Glomerular visceral epithelial cell (primary cell): Measurements from ENCODE around the gene RADIL.

Experiments used
- DNase-seq: peaks from one replicate; pipeline ENCODE4 v3.0.0-alpha.2; 2016; ENCODE audit errors: extremely low spot score

RADIL gene

GRCh38 chr7:4775250-4775847 is 108.2 kb downstream of the RADIL start, which contains the start of gene AP5Z1:
Gene AP5Z1 (plus strand): TSS chr7:4775623. CDS start chr7:4775716, 93 bp downstream.
- peak; percentile 95 for DNase-seq

- DNase-seq, result no peak
Measured at GRCh38 chr7:4774658-4775249, 108.8 kb downstream of the RADIL start.

GRCh38 chr7:4774007-4774406 is 109.5 kb downstream of the RADIL start:
- DNase-seq, result no peak

- no peak for DNase-seq
Measured at GRCh38 chr7:4772306-4772705, 111.2 kb downstream of the RADIL start.

GRCh38 chr7:4771737-4772136 is 111.8 kb downstream of the RADIL start:
- no peak for DNase-seq

GRCh38 chr7:4770886-4771285 is 112.6 kb downstream of the RADIL start:
- no peak for DNase-seq

- DNase-seq, result no peak
Measured at GRCh38 chr7:4769761-4770160, 113.8 kb downstream of the RADIL start.

- no peak for DNase-seq
Measured at GRCh38 chr7:4768597-4769569, 114.6 kb downstream of the RADIL start.

- no peak for DNase-seq
Measured at GRCh38 chr7:4766666-4767519, 116.6 kb downstream of the RADIL start.

GRCh38 chr7:4765776-4766490 is 117.6 kb downstream of the RADIL start:
- DNase-seq, result no peak

GRCh38 chr7:4764402-4765007 is 119.0 kb downstream of the RADIL start:
- DNase-seq, result no peak

GRCh38 chr7:4763794-4764185 is 119.7 kb downstream of the RADIL start:
- DNase-seq, result no peak

- DNase-seq, result no peak
Measured at GRCh38 chr7:4763091-4763793, 120.3 kb downstream of the RADIL start.

GRCh38 chr7:4762121-4763055 is 121.1 kb downstream of the RADIL start:
- DNase-seq, result no peak

GRCh38 chr7:4760952-4761351 is 122.6 kb downstream of the RADIL start:
- no peak for DNase-seq

GRCh38 chr7:4759211-4759610 is 124.3 kb downstream of the RADIL start:
- DNase-seq, result no peak

GRCh38 chr7:4758791-4759190 is 124.7 kb downstream of the RADIL start:
- no peak for DNase-seq

GRCh38 chr7:4758111-4758510 is 125.4 kb downstream of the RADIL start:
- no peak for DNase-seq

- DNase-seq, result no peak
Measured at GRCh38 chr7:4755045-4755444, 128.5 kb downstream of the RADIL start.
